Sigmoid colon (tissue), 7 donors: ENCODE measurements around the gene ATP1A2. TPM values are rescaled to one million over a fixed set of nuclear protein-coding genes. Genes with fewer than 3 reads are reported as not detected.
A peak's percentile ranks its signal among the peaks of the same experiment; 100 is the strongest.

Experiments
- DNase-seq: peaks from one replicate; pipeline ENCODE4 v3.0.0-alpha.2; 2019
- H3K27ac ChIP-seq, 4 donors: fragments of 200-600 bp; sonication (generic); one replicate each; pipeline ENCODE4 v1.5.1; 2016 to 2019; ENCODE audit warnings: mild to moderate bottlenecking in 1 of 4
- H3K27me3 ChIP-seq, 3 donors: fragments of 200-600 bp; sonication (generic); one replicate each; pipeline ENCODE4 v1.5.1; 2019; ENCODE audit warnings: mild to moderate bottlenecking in 1 of 3
- H3K36me3 ChIP-seq, 4 donors: fragments of 200-600 bp; sonication (generic); one replicate each; pipeline ENCODE4 v1.5.1; 2016 to 2019
- H3K4me1 ChIP-seq, 4 donors: fragments of 200-600 bp; sonication (generic); one replicate each; pipeline ENCODE4 v1.5.1; 2017 to 2019
- H3K4me3 ChIP-seq, 4 donors: fragments of 200-600 bp; sonication (generic); one replicate each; pipeline ENCODE4 v1.5.1; 2017 to 2019; ENCODE audit warnings: mild to moderate bottlenecking in 2 of 4, moderate library complexity in 1 of 4
- H3K9me3 ChIP-seq, 4 donors: fragments of 200-600 bp in 3 of 4; sonication (generic) in 3 of 4; one replicate each; pipeline versions ENCODE4 v1.5.1 to v1.6.1; 2013 to 2019
- CTCF ChIP-seq, 4 experiments: fragments of 450-650 bp in 3 of 4; fragments of 200-600 bp in 1 of 4; IDR thresholded peaks; one replicate each; pipeline ENCODE4 v1.5.1; 2016 to 2019; ENCODE audit warnings: antibody characterized with exemption in 4 of 4, mild to moderate bottlenecking in 3 of 4, moderate library complexity in 2 of 4
- EP300 ChIP-seq, 4 donors: sonication (generic); formaldehyde crosslinking; IDR thresholded peaks; one replicate each; pipeline ENCODE4 v1.6.1; 2017; ENCODE audit warnings: antibody characterized with exemption in 4 of 4
- POLR2A ChIP-seq, 2 donors: fragments of 450-650 bp; IDR thresholded peaks; one replicate each; pipeline ENCODE4 v1.6.1; 2016; ENCODE audit warnings: antibody characterized with exemption in 2 of 2, mild to moderate bottlenecking in 2 of 2, moderate library complexity in 2 of 2
- POLR2AphosphoS5 ChIP-seq, 4 donors: sonication (generic); formaldehyde crosslinking; IDR thresholded peaks; one replicate each; pipeline ENCODE4 v1.6.1; 2017; ENCODE audit warnings: antibody characterized with exemption in 4 of 4
- WGBS, 2 donors: extraction: QIAGEN DNeasy Blood & Tissue Kit; methylation state at CpG; one replicate each; pipeline ENCODE4 v1.1.7; 2013; 5-methylcytosine and 5-hydroxymethylcytosine counted together
- intact Hi-C: fragments of 100-400 bp; cut with DNase I; formaldehyde crosslinking; loops from one replicate; pipeline ENCODE4 v1.15.1; 2023
- polyA plus RNA-seq, 3 donors: library from polyadenylated mRNA; stranded (reverse); fragments of 200-250 nt; gene quantifications; one replicate each; pipeline ENCODE4 v1.2.3, GENCODE V29; 2013
- total RNA-seq, 4 donors: library from RNA; depleted of rRNA; stranded (reverse); fragments of >200 nt; gene quantifications; one replicate each; pipeline ENCODE4 v1.1.0, GENCODE V29; 2016
- donor health status: healthy with polysubstance abuse.
- donor health status: Bipolar disorder and iron deficiency.
- donor health status: healthy.

The ATP1A2 gene
- total and polyA plus RNA-seq, 7 donors: 0.92 to 153 (median 60.7) TPM

GRCh38 chr1:160117709-160118183, 2.2 kb downstream of the ATP1A2 start:
- Histone ChIP-seq H3K27ac (peak overlapping the region; percentile 84 to 89 (median 86)), H3K4me3 (peak overlapping the region; percentile 33 to 59 (median 54)), H3K9me3 (no peaks in the 10 kb centered on the region), H3K4me1 (peaks cover 0 to 64% (median 47%) of the 10 kb centered on the region in 4 donors), H3K27me3 (no peaks in the 10 kb centered on the region), H3K36me3 (peaks cover 0 to 21% (median 3%) of the 10 kb centered on the region in 4 donors)
- intact Hi-C loops: loop anchor here (5.0 kb wide), 1 partner anchor 90 kb away; the partner anchor contains the start of gene PEA15
- peak; percentile 89 for DNase-seq
- TF ChIP-seq POLR2AphosphoS5 (IDR thresholded peaks at IDR 0.05): peak in 3 of 4 donors; percentile 53 to 60 (median 58)
- no peak for TF ChIP-seq CTCF (IDR thresholded peaks at IDR 0.05)
- 50 to 56% methylated on average over 8 of the region's 8 CpGs for WGBS, 2 donors

- TF ChIP-seq CTCF (IDR thresholded peaks at IDR 0.05) (no peak), EP300 (IDR thresholded peaks at IDR 0.05) (no peak), POLR2AphosphoS5 (IDR thresholded peaks at IDR 0.05) (no peak), POLR2A (IDR thresholded peaks at IDR 0.05) (no peak)
- Histone ChIP-seq H3K27ac (peak overlapping the region in 3 of 4 donors; percentile 84 to 89 (median 87)), H3K36me3 (peaks cover 0 to 31% (median 5%) of the 10 kb centered on the region in 4 donors), H3K9me3 (no peaks in the 10 kb centered on the region), H3K4me1 (peaks cover 0 to 66% (median 52%) of the 10 kb centered on the region in 4 donors), H3K27me3 (no peaks in the 10 kb centered on the region), H3K4me3 (peak overlapping the region in 1 of 4 donors; percentile 59)
- intact Hi-C loops: loop anchor here (5.0 kb wide), 1 partner anchor 88 kb away; the partner anchor contains the start of gene PEA15
- WGBS, 2 donors: 90 to 96% methylated on average over 3 of the region's 3 CpGs
- DNase-seq: no peak
Observed at GRCh38 chr1:160118928-160119327, 3.4 kb downstream of the ATP1A2 start.

GRCh38 chr1:160120797-160121196, 5.2 kb downstream of the ATP1A2 start:
- Histone ChIP-seq H3K4me1 (peaks cover 0 to 69% (median 54%) of the 10 kb centered on the region in 4 donors), H3K27me3 (no peaks in the 10 kb centered on the region), H3K9me3 (no peaks in the 10 kb centered on the region)

GRCh38 chr1:160121388-160121787, 5.8 kb downstream of the ATP1A2 start:
- TF ChIP-seq EP300 (IDR thresholded peaks at IDR 0.05) (no peak), POLR2A (IDR thresholded peaks at IDR 0.05) (no peak), POLR2AphosphoS5 (IDR thresholded peaks at IDR 0.05) (no peak), CTCF (IDR thresholded peaks at IDR 0.05) (no peak)
- peaks cover 0 to 70% (median 53%) of the 10 kb centered on the region in 4 donors for H3K4me1 ChIP-seq
- WGBS, 2 donors: 82 to 94% methylated on average over 1 of the region's 1 CpG
- H3K4me3 ChIP-seq: no peak overlapping the region
- H3K36me3 ChIP-seq: peaks cover 9 to 56% (median 16%) of the 10 kb centered on the region in 4 donors
- no peaks in the 10 kb centered on the region for H3K27me3 ChIP-seq
- no peaks in the 10 kb centered on the region for H3K9me3 ChIP-seq
- DNase-seq: no peak
- peak overlapping the region in 1 of 4 donors; percentile 18 for H3K27ac ChIP-seq
- intact Hi-C loops: no loop called here

More at GRCh38 chr1:160120797-160121196, 5.2 kb downstream of the ATP1A2 start:
- H3K36me3 ChIP-seq: peaks cover 8 to 50% (median 12%) of the 10 kb centered on the region in 4 donors
- 88 to 90% methylated on average over 5 of the region's 5 CpGs for WGBS, 2 donors
- peak overlapping the region in 1 of 4 donors; percentile 18 for H3K27ac ChIP-seq
- TF ChIP-seq CTCF (IDR thresholded peaks at IDR 0.05) (no peak), EP300 (IDR thresholded peaks at IDR 0.05) (no peak), POLR2A (IDR thresholded peaks at IDR 0.05) (no peak), POLR2AphosphoS5 (IDR thresholded peaks at IDR 0.05) (no peak)
- DNase-seq: no peak
- intact Hi-C loops: no loop called here
- H3K4me3 ChIP-seq: no peak overlapping the region
